Measurements from ENCODE around the gene STAT1. TPM values are rescaled to one million over a fixed set of nuclear protein-coding genes. Genes with fewer than 3 reads are reported as not detected.
A peak's percentile ranks its signal among the peaks of the same experiment; 100 is the strongest.

STAT1 gene
- total RNA-seq, 4 donors from 2014 or later = 46.5 to 108 (median 67.2) TPM

- peak overlapping the region in 2 of 4 donors; percentile 42 to 50 for H3K27ac ChIP-seq
- no peak for DNase-seq
- H3K36me3 ChIP-seq = no peaks in the 10 kb centered on the region
- no peaks in the 10 kb centered on the region for H3K9me3 ChIP-seq
- H3K27me3 ChIP-seq = no peaks in the 10 kb centered on the region
- no peak for TF ChIP-seq POLR2A (IDR thresholded peaks at IDR 0.05)
- TF ChIP-seq CTCF (IDR thresholded peaks at IDR 0.05) = no peak
- no peak overlapping the region for H3K4me3 ChIP-seq
- H3K4me1 ChIP-seq = peaks cover 0 to 16% (median 7%) of the 10 kb centered on the region in 4 donors
Measured at GRCh38 chr2:190947141-190947540, 66.8 kb downstream of the STAT1 start.

- DNase-seq = no peak
- Histone ChIP-seq H3K27me3 (no peaks in the 10 kb centered on the region), H3K27ac (no peak overlapping the region), H3K9me3 (no peaks in the 10 kb centered on the region), H3K4me3 (no peak overlapping the region), H3K4me1 (peaks cover 0 to 13% (median 7%) of the 10 kb centered on the region in 4 donors), H3K36me3 (no peaks in the 10 kb centered on the region)
- TF ChIP-seq POLR2A (IDR thresholded peaks at IDR 0.05) (no peak), CTCF (IDR thresholded peaks at IDR 0.05) (no peak)
Measured at GRCh38 chr2:190943706-190944105, 70.3 kb downstream of the STAT1 start.

- no peak overlapping the region for H3K4me3 ChIP-seq
- no peaks in the 10 kb centered on the region for H3K9me3 ChIP-seq
- TF ChIP-seq POLR2A (IDR thresholded peaks at IDR 0.05) (no peak), CTCF (IDR thresholded peaks at IDR 0.05) (no peak)
- no peaks in the 10 kb centered on the region for H3K36me3 ChIP-seq
- peaks cover 0 to 7% (median 2%) of the 10 kb centered on the region in 4 donors for H3K4me1 ChIP-seq
- no peak for DNase-seq
- H3K27ac ChIP-seq = no peak overlapping the region
- no peaks in the 10 kb centered on the region for H3K27me3 ChIP-seq
Measured at GRCh38 chr2:190942697-190943096, 71.3 kb downstream of the STAT1 start.

- H3K4me1 ChIP-seq = no peaks in the 10 kb centered on the region
- TF ChIP-seq CTCF (IDR thresholded peaks at IDR 0.05) (no peak), POLR2A (IDR thresholded peaks at IDR 0.05) (no peak)
- no peak overlapping the region for H3K27ac ChIP-seq
Measured at GRCh38 chr2:190941571-190941970, 72.4 kb downstream of the STAT1 start.

GRCh38 chr2:190940454-190940853, 73.5 kb downstream of the STAT1 start:
- Histone ChIP-seq H3K9me3 (no peaks in the 10 kb centered on the region), H3K27ac (no peak overlapping the region), H3K4me1 (no peaks in the 10 kb centered on the region), H3K36me3 (no peaks in the 10 kb centered on the region), H3K4me3 (no peak overlapping the region), H3K27me3 (no peaks in the 10 kb centered on the region)
- no peak for TF ChIP-seq POLR2A (IDR thresholded peaks at IDR 0.05)
- no peak for TF ChIP-seq CTCF (IDR thresholded peaks at IDR 0.05)
- DNase-seq = no peak

More at GRCh38 chr2:190941571-190941970, 72.4 kb downstream of the STAT1 start:
- H3K9me3 ChIP-seq = no peaks in the 10 kb centered on the region
- no peaks in the 10 kb centered on the region for H3K36me3 ChIP-seq
- no peaks in the 10 kb centered on the region for H3K27me3 ChIP-seq
- H3K4me3 ChIP-seq = no peak overlapping the region
- DNase-seq = no peak
